Measurements from ENCODE around the gene KCTD16.

The KCTD16 gene

DNA sequence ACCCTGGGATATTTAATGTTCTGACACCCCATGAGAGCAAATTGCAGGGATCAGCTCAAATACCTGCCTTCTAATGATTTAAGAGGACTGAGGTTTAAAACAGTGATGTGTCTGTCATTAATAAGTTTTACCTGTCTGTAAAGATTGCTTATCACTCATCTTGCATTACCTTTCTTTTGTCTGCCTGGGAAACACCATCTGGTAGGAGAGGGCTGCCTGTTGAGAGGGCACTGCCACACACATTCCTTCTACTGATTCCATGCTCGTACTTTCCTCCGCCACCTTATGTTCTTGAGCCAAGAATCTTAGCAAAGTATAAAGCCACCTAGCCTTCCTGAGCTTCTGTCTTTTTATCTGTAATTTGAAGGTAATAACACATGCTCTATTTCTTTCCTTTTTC is 118.6 kb downstream of the KCTD16 start (continued):
- TF ChIP-seq TSHZ2 (CRISPR knock-in tag; IDR thresholded peaks at IDR 0.05) (no peak), ZFP30 (CRISPR knock-in tag; IDR thresholded peaks at IDR 0.05) (no peak), ZFP3 (CRISPR knock-in tag; IDR thresholded peaks at IDR 0.05) (no peak), SNAI2 (CRISPR knock-in tag; IDR thresholded peaks at IDR 0.05) (no peak), TCF4 (CRISPR knock-in tag; IDR thresholded peaks at IDR 0.05; ENCODE audit: borderline replicate concordance) (no peak), PPARA (CRISPR knock-in tag; IDR thresholded peaks at IDR 0.05; ENCODE audit: borderline replicate concordance) (no peak), ZNF70 (CRISPR knock-in tag; IDR thresholded peaks at IDR 0.05) (no peak)
- TF ChIP-seq, protein P1, sequence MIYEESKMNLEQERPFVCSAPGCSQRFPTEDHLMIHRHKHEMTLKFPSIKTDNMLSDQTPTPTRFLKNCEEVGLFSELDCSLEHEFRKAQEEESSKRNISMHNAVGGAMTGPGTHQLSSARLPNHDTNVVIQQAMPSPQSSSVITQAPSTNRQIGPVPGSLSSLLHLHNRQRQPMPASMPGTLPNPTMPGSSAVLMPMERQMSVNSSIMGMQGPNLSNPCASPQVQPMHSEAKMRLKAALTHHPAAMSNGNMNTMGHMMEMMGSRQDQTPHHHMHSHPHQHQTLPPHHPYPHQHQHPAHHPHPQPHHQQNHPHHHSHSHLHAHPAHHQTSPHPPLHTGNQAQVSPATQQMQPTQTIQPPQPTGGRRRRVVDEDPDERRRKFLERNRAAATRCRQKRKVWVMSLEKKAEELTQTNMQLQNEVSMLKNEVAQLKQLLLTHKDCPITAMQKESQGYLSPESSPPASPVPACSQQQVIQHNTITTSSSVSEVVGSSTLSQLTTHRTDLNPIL (CRISPR knock-in tag; IDR thresholded peaks at IDR 0.05; ENCODE audit: low read depth): no peak

DNA sequence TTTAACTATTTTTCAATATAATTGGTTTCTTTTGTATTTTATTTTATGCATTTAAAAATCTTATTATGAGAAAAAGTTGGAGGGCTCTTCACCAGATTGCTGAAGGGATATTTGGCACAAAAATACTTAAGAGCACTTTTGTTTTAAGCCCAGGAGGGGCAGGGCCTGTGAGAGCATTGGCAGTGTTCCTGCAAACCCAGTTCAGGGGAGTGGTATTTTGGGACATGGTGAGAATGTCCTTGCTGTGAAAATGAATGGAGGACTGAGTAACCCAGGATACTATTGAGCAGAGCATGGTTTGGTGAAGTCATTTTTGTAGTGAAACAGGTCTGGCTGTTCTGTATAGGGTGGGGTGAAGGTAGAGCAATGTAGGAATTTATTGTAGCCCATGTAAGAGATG is 121.4 kb downstream of the KCTD16 start:
- no peak for TF ChIP-seq BACH2 (CRISPR knock-in tag; IDR thresholded peaks at IDR 0.05; ENCODE audit: borderline replicate concordance)
- TF ChIP-seq RARB (CRISPR knock-in tag; IDR thresholded peaks at IDR 0.05): no peak
- TF ChIP-seq OSR1 (CRISPR knock-in tag; IDR thresholded peaks at IDR 0.05): no peak
- TF ChIP-seq CSRNP3 (CRISPR knock-in tag; IDR thresholded peaks at IDR 0.05): no peak
- no peak for TF ChIP-seq ZC3H10 (CRISPR knock-in tag; IDR thresholded peaks at IDR 0.05)
- no peak for TF ChIP-seq TSHZ2 (CRISPR knock-in tag; IDR thresholded peaks at IDR 0.05)
- TF ChIP-seq PATZ1 (CRISPR knock-in tag; IDR thresholded peaks at IDR 0.05; ENCODE audit: borderline replicate concordance): no peak
- TF ChIP-seq ESRRG (CRISPR knock-in tag; IDR thresholded peaks at IDR 0.05): no peak
- TF ChIP-seq, protein P1 (CRISPR knock-in tag; IDR thresholded peaks at IDR 0.05; ENCODE audit: low read depth): no peak
- no peak for TF ChIP-seq ZFP3 (CRISPR knock-in tag; IDR thresholded peaks at IDR 0.05)
- no peak for TF ChIP-seq ZFP30 (CRISPR knock-in tag; IDR thresholded peaks at IDR 0.05)
- TF ChIP-seq TOX (CRISPR knock-in tag; IDR thresholded peaks at IDR 0.05; ENCODE audit: borderline replicate concordance): no peak
- no peak for TF ChIP-seq ISL1 (CRISPR knock-in tag; IDR thresholded peaks at IDR 0.05)
- TF ChIP-seq SNAI2 (CRISPR knock-in tag; IDR thresholded peaks at IDR 0.05): no peak
- TF ChIP-seq ZNF70 (CRISPR knock-in tag; IDR thresholded peaks at IDR 0.05): no peak
- TF ChIP-seq TCF4 (CRISPR knock-in tag; IDR thresholded peaks at IDR 0.05; ENCODE audit: borderline replicate concordance): no peak
- TF ChIP-seq ZNF565 (CRISPR knock-in tag; conservative IDR thresholded peaks at IDR 0.05; ENCODE audit: low read depth): no peak
- no peak for TF ChIP-seq ARNTL (CRISPR knock-in tag; IDR thresholded peaks at IDR 0.05; ENCODE audit: borderline replicate concordance, low read depth)
- TF ChIP-seq CSDC2 (CRISPR knock-in tag; IDR thresholded peaks at IDR 0.05): no peak
- no peak for ATAC-seq
